Suprapubic skin (tissue), 4 donors: Measurements from ENCODE around the gene C3orf20.

ENCODE experiments used
- CTCF ChIP-seq, 2 donors: fragments of 200-600 bp in 1 of 2; fragments of 450-650 bp in 1 of 2; sonication (generic) in 1 of 2; IDR thresholded peaks; one replicate each; pipeline ENCODE4 v1.5.1; 2016 to 2019; ENCODE audit warnings: antibody characterized with exemption in 2 of 2, mild to moderate bottlenecking in 1 of 2, moderate library complexity in 1 of 2
- EP300 ChIP-seq: sonication (generic); formaldehyde crosslinking; IDR thresholded peaks from one replicate; pipeline ENCODE4 v1.6.1; 2017; ENCODE audit warnings: antibody characterized with exemption
- POLR2A ChIP-seq, 2 donors: fragments of 450-650 bp; IDR thresholded peaks; one replicate each; pipeline ENCODE4 v1.6.1; 2017; ENCODE audit warnings: antibody characterized with exemption in 2 of 2, mild to moderate bottlenecking in 2 of 2, moderate library complexity in 2 of 2
- POLR2AphosphoS5 ChIP-seq, 3 donors: sonication (generic); formaldehyde crosslinking; IDR thresholded peaks; one replicate each; pipeline ENCODE4 v1.6.1; 2017; ENCODE audit warnings: antibody characterized with exemption in 3 of 3

- TF ChIP-seq POLR2A (IDR thresholded peaks at IDR 0.05) (no peak), CTCF (IDR thresholded peaks at IDR 0.05) (no peak), POLR2AphosphoS5 (IDR thresholded peaks at IDR 0.05) (no peak), EP300 (no peak)
Measured at GRCh38 chr3:14788644-14789043, 113.7 kb downstream of the C3orf20 start.
